Osteoblast (primary cell): Measurements from ENCODE around the gene HGF. TPM values are rescaled to one million over a fixed set of nuclear protein-coding genes. Genes with fewer than 3 reads are reported as not detected.
A peak's percentile ranks its signal among the peaks of the same experiment; 100 is the strongest.
"Not testable (repeated sequence)": the region's sequence is repeated elsewhere in the genome, so short reads cannot be mapped to it uniquely, and the experiment has no call there.

Experiments used
- DNase-seq: peaks from one replicate; pipeline ENCODE4 v3.0.0; 2011; ENCODE audit warnings: low spot score, mixed read lengths; ENCODE audit not compliant: insufficient read length; ENCODE audit errors: missing footprints
- H2AFZ ChIP-seq: 2 replicates; pipeline ENCODE4 v1.6.0; 2011; ENCODE audit warnings: mild to moderate bottlenecking, low read length
- H3K27ac ChIP-seq: 2 replicates; pipeline ENCODE4 v1.5.1; 2011; ENCODE audit warnings: mild to moderate bottlenecking, low read depth, low read length, moderate library complexity
- H3K27me3 ChIP-seq: 2 replicates; pipeline ENCODE4 v1.6.0; 2012; ENCODE audit warnings: mild to moderate bottlenecking, control low read depth, inconsistent platforms, low read length, moderate library complexity; ENCODE audit not compliant: insufficient read depth
- H3K36me3 ChIP-seq: 2 replicates; pipeline ENCODE4 v1.5.1; 2011; ENCODE audit warnings: mild to moderate bottlenecking, low read length, control low read depth, moderate library complexity; ENCODE audit not compliant: insufficient read depth
- H3K4me1 ChIP-seq: 2 replicates; pipeline ENCODE4 v1.5.1; 2011; ENCODE audit warnings: mild to moderate bottlenecking, low read length, control low read depth, moderate library complexity; ENCODE audit not compliant: insufficient read depth
- H3K4me2 ChIP-seq: 2 replicates; pipeline ENCODE4 v1.6.0; 2011; ENCODE audit warnings: mild to moderate bottlenecking, low read length; ENCODE audit not compliant: insufficient read depth
- H3K4me3 ChIP-seq: fragments of 200-600 bp; sonication (generic); 3 replicates; pipeline ENCODE4 v1.5.1; 2012; ENCODE audit warnings: mild to moderate bottlenecking, low read length, inconsistent platforms; ENCODE audit not compliant: insufficient read depth
- H3K79me2 ChIP-seq: 2 replicates; pipeline ENCODE4 v1.6.0; 2012; ENCODE audit warnings: mild to moderate bottlenecking, low read length, control low read depth, inconsistent platforms; ENCODE audit not compliant: insufficient read depth
- H3K9me3 ChIP-seq: 2 replicates; pipeline ENCODE4 v1.5.1; 2011; ENCODE audit warnings: low read depth, low read length, control low read depth
- H4K20me1 ChIP-seq: 2 replicates; pipeline ENCODE4 v1.6.0; 2012; ENCODE audit warnings: mild to moderate bottlenecking, low read length, control low read depth; ENCODE audit not compliant: insufficient read depth
- CTCF ChIP-seq: IDR thresholded peaks from 2 replicates; pipeline ENCODE4 v1.5.1; 2011; ENCODE audit warnings: mild to moderate bottlenecking, low read depth, low read length, moderate library complexity; ENCODE audit errors: extremely low read depth
- total RNA-seq: library from RNA; depleted of rRNA; stranded (reverse); fragments of >200 nt; gene quantifications from 2 replicates; pipeline ENCODE4 v1.2.3, GENCODE V29; 2012

Gene HGF
- 41.3 and 69.8 TPM in 2 replicates for total RNA-seq

DNA sequence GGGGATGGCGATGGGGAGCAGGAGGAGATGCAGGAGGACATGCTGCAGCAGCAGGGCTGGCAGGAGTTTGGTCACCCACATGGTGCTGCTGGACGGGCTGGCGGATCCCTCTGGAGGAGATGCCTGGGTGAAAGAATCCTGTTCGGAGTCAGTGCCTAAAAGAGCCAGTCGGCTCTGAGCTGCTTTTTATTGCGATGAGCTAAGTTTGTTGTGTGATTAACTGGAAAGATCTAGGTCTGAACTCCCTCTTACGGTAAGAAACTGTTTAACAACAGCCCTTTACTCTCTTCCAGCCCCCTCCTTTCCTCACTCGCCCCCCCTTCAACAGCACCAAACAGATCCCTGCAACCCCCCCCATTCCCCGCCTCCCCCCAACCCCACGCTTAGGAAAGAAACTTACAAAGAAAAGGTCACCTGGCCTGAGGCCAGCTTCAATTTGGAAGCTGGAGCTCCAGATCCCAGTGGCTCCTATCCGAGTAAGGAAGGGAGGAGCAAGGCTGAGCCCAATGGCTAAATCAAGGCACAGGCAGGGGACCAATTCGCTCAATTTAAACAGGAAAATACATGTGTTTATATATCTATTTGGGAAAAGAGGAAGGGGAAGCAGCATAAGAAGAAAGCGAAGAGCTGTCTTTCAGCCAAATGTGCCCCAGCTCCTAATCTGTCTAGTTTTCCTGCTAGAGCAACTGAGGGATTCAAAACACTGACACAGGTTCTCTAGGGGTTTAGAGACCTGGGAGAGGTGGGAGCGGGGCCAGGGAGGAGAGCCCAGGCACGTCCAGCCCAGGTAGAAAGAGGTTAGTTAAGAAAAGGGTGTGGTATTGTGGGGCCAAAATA is at the start of gene HGF:
Gene HGF, minus strand, starts transcription at position 157 of the 837 bp plus-strand sequence. Its CDS starts 76 bp downstream, at position 81.
- H3K27me3 ChIP-seq, result no peaks in the 10 kb centered on the region
- peak within 1 kb of the TSS; percentile 90 for H3K4me2 ChIP-seq
- DNase-seq, result peak; percentile 57
- H3K79me2 ChIP-seq, result peaks cover 44% of the 10 kb centered on the region
- H3K27ac ChIP-seq, result peak within 1 kb of the TSS; percentile 44
- no peaks in the 10 kb centered on the region for H4K20me1 ChIP-seq
- TF ChIP-seq CTCF, result peak; percentile 18
- no peaks in the 10 kb centered on the region for H3K36me3 ChIP-seq
- no peaks in the 10 kb centered on the region for H3K9me3 ChIP-seq
- H3K4me1 ChIP-seq, result peaks cover 23% of the 10 kb centered on the region
- peak within 1 kb of the TSS; percentile 77 for H3K4me3 ChIP-seq
- peak within 1 kb of the TSS; percentile 88 for H2AFZ ChIP-seq

DNA sequence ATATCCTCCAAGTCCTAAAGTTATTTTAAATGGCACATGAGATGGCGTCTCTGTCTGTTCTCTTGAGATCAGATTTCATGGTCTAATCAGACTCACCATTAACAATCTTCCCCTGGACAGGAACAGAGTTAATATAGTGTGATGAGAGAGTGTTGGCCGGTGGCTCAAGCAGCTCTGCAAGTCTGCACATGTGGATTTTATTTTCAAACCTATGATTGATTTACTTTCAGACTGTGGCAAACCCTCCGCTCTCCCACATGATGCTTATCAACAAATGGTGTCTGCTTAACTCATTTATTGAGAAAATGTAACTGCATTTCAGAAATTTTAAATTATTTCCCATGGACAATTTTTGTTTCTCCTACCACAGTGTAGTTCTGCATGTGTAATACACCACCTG is 46.5 kb upstream of the HGF start:
- no peak overlapping the region for H3K4me2 ChIP-seq
- no peak overlapping the region for H3K4me3 ChIP-seq
- H3K4me1 ChIP-seq, result no peaks in the 10 kb centered on the region
- DNase-seq, result no peak
- H3K36me3 ChIP-seq, result no peaks in the 10 kb centered on the region
- H4K20me1 ChIP-seq, result no peaks in the 10 kb centered on the region
- H2AFZ ChIP-seq, result no peak overlapping the region
- no peaks in the 10 kb centered on the region for H3K27me3 ChIP-seq
- H3K27ac ChIP-seq, result no peak overlapping the region
- no peak for TF ChIP-seq CTCF
- H3K79me2 ChIP-seq, result no peaks in the 10 kb centered on the region
- no peaks in the 10 kb centered on the region for H3K9me3 ChIP-seq

- not testable (repeated sequence) for H3K36me3 ChIP-seq, H2AFZ ChIP-seq, DNase-seq, H3K27ac ChIP-seq, H3K27me3 ChIP-seq, H4K20me1 ChIP-seq, H3K4me2 ChIP-seq, H3K4me1 ChIP-seq, H3K4me3 ChIP-seq, H3K79me2 ChIP-seq, H3K9me3 ChIP-seq
Measured at GRCh38 chr7:81812866-81813476, 43.1 kb upstream of the HGF start.

DNA sequence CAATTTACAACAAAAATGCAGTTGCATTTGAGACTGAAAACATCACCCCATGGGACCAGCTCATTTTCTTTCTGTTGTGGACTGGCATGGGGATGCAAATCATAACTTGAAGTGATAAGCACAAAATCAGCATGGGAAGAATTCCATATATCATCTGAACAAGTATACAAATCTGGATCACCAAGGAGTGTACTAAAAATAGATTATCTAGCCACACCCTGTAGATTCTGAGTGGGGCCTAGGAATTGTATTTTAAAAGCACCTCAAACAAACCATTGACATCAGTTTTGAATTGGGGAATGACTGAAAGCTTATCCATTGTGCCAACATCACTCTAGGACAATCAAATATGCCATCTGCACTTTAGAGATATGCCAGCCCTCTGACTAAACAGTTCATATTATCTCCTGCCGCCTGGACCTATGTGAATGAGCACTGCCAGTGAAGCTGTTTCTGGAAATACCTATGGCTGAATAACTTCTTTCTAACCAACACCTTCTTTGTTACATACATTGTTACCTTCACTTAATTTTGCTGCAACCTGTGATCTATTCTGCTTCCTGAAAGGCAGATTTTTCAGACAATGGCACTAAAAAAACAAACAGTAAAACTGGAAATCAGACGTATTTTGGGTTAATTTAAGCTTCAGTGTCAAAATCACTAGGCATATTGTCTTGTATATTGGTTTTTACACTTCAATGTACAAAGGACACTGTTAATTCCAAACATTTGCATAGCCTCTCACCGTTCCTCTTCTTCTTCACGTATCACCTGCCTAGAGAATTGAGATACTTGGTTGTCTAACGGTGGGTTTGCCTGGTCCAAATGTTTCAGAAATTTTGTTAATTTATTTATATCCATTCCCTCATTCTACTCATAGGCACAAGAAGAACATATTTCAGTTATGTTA is 42.4 kb upstream of the HGF start:
- H3K4me3 ChIP-seq, result no peak overlapping the region
- no peak for DNase-seq
- H3K9me3 ChIP-seq, result no peaks in the 10 kb centered on the region
- TF ChIP-seq CTCF, result no peak
- H3K79me2 ChIP-seq, result no peaks in the 10 kb centered on the region
- H2AFZ ChIP-seq, result no peak overlapping the region
- no peak overlapping the region for H3K27ac ChIP-seq
- no peaks in the 10 kb centered on the region for H3K36me3 ChIP-seq
- no peaks in the 10 kb centered on the region for H3K4me1 ChIP-seq
- H4K20me1 ChIP-seq, result no peaks in the 10 kb centered on the region
- no peaks in the 10 kb centered on the region for H3K27me3 ChIP-seq
- H3K4me2 ChIP-seq, result no peak overlapping the region
